HG03095 (cell line): Measurements from ENCODE around the gene HS6ST2.

ENCODE experiments used
- ATAC-seq: cut with Tn5 transposase; IDR thresholded peaks from one replicate; pipeline ENCODE4 v1.9.1; 2021; ENCODE audit warnings: moderate library complexity; ENCODE audit not compliant: unreplicated experiment

Gene HS6ST2

GRCh38 chrX:132745593-132745992 lies 212.8 kb downstream of the HS6ST2 start:
- ATAC-seq: no peak

- ATAC-seq: no peak
These were observed 214.0 kb downstream of the HS6ST2 start for GRCh38 chrX:132744470-132744869.

DNA sequence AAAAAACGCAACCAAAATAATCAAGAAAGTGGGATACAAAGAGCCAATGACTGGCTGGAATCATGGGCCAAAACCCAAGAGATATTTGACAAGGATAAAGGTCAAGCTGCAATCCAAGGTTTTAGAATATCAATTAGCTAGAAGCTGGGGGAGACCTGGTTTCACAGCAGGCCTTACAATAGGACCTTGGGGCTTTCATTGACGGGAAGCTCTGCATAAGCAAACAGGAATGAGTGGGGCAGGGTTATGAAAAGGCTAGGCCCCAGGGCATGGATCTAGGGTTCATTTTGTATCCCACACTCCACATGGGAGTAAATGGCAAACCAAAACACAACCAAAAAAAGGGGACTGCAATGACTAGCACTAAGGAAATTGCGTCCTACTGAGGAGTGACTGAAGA lies 215.3 kb downstream of the HS6ST2 start:
- no peak for ATAC-seq

DNA sequence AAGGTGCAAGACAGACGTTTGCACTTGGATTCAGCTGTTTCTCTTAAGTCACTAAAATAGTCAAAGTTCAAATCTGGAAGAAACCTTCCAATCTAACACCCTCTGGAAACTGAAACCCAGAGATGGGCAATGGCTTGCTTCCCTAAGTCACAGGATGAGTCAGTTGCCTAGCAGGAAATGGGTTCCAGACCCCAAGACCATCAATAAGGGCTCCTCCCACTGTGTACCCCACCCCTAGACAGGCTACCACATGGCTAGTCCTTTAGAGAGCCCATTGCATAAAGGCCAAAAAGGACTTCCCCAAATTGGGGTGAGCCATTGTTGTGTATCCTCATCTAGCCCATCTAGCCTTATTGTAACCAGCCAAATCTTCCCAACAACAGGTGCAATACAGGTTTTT lies 216.2 kb downstream of the HS6ST2 start:
- ATAC-seq: no peak

DNA sequence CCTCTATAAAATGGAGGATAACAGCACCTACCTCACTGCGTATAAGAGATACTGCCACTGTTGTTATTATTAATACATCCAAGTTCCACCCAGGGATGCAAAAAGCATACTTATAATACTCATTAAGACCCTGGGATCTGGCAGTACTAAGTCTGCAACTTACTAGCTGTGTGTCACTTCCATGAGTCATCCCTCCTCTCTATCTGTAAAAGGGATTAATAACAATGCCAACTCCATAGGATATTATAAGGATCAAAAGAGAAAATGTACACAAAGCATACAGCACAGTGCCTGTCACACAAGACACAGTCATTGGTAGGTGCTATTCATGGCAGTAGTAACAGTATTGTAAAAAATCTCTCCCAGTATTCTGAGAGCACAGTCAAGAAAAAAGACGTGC lies 216.7 kb downstream of the HS6ST2 start:
- no peak for ATAC-seq

- no peak for ATAC-seq
These were observed 217.9 kb downstream of the HS6ST2 start for GRCh38 chrX:132740316-132741123.

DNA sequence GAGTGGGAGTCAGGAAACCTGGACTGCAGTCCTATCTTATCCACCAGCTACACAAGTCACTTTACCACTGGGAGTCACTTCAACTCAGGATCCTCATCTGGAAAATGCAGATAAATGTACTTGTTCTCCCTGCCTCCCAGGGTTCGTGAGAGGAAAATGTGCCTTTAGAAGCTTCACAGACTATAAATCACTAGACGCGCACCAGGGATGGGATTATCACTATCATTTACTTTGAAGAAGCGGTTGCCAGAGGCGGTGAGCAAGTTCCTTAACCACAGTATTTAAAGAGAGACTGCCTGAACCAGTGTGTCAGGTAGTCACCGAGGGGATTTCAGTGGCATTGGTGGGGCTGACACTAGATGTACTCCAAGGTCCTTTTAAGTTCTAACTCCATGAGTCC lies 219.5 kb downstream of the HS6ST2 start:
- no peak for ATAC-seq

GRCh38 chrX:132737743-132738142 lies 220.7 kb downstream of the HS6ST2 start:
- ATAC-seq: no peak

- no peak for ATAC-seq
These were observed 226.2 kb downstream of the HS6ST2 start for GRCh38 chrX:132732236-132732635.

- no peak for ATAC-seq
These were observed 227.7 kb downstream of the HS6ST2 start for GRCh38 chrX:132730726-132731125.

DNA sequence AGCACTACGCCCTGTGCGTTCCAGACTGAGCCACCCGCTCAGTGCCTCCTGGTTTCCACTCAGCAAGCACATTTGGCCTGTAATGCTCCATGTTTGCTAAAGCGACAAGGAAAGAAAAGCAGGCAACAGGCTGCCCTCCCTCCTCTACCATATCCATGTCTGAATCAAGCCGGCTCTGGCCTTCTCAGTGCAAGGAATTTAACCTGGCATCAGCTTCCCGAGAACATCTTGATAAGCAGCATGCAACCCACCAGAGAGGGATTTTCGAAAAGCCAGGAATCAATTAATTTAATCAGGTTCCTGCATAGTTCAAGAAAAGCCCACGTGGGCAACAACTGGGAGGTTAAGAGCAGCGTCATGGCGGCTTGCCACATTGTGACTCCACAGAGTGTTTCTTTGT lies 228.2 kb downstream of the HS6ST2 start:
- no peak for ATAC-seq

GRCh38 chrX:132728296-132728695 lies 230.1 kb downstream of the HS6ST2 start:
- ATAC-seq: no peak

GRCh38 chrX:132718431-132718958 lies 239.9 kb downstream of the HS6ST2 start:
- no peak for ATAC-seq

- ATAC-seq: no peak
These were observed 242.4 kb downstream of the HS6ST2 start for GRCh38 chrX:132716006-132716405.

GRCh38 chrX:132714913-132715312 lies 243.5 kb downstream of the HS6ST2 start:
- no peak for ATAC-seq

DNA sequence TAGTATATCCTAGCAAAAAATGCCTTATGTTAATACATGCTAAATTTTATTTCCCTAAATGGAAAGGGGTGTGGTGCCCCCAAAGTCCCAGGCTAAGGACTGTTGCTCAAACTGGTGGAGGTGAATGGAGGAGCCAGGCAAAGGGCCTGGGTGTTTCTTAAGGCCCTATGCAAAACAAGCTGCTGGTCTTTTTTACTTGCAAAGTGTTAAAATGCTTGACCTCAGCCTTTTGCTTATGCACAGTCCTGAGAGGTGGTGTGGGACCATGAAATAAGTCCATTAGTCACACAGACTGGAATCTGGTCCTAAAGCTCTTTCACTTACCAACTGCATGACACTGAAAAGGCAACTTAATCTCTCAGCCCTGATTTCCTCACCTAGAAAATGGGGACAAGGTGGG lies 246.1 kb downstream of the HS6ST2 start:
- no peak for ATAC-seq

- no peak for ATAC-seq
These were observed 247.7 kb downstream of the HS6ST2 start for GRCh38 chrX:132710656-132711155.

DNA sequence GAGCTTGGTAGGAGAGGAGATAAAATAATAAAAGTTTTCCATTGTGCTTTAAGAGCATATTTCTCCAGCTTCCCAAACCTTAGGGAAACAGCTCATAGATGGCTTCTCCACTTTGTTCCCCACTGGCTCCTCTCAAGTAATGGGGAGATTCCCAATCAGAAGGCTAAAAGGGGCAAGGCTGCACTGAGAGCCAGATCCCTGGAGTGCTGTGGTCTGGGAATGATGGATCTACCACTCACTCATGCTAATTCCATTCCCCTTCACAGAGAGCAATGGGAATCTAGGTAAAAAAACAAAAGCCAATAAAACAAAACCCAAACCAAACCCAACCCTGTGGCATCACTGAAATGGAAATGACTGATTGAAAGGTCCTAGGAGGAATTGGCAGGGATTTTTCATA lies 249.9 kb downstream of the HS6ST2 start:
- ATAC-seq: no peak

DNA sequence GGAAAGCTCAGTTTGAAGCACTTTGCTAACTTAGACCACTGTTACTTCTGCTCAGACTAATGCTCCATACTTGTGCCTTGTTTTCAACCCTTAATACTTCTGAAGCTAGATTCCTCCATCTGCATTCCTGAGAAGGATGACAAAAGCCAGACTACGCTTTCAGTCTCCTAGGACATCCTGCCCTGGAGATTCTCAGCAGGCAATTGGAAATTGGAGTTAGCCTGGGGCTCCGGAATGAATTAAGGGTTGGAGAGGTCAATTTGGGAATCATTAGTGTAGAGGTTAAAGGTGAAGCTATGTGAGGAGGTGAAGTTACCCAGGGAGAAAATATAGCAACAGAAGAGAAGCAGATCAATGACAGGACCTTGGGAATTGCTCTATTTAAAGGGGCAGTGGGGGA lies 253.7 kb downstream of the HS6ST2 start:
- ATAC-seq: no peak

- ATAC-seq: no peak
These were observed 264.0 kb downstream of the HS6ST2 start for GRCh38 chrX:132694382-132694781.

GRCh38 chrX:132692526-132692925 lies 265.9 kb downstream of the HS6ST2 start:
- ATAC-seq: no peak

DNA sequence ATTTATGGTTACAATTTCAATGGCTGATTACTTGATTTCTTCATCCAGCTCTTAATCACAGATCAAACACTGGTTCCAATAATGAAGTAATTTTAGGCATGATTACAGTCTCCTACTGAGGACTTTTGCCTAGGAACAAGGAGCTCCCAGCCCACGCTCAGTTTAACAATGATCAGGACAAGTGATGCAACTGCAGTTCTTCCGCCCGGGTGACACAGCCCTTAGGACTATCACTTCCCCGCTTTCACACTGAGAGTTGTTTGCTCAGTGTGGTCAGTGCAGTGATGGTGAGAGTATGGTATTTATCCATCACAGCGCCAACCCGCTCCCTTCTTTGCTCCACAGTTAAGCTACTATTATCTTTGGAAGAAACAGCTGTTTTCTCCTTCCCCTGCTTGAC lies 266.4 kb downstream of the HS6ST2 start:
- ATAC-seq: no peak
